ENCODE measurements around the gene TLX2.

Gene TLX2

DNA sequence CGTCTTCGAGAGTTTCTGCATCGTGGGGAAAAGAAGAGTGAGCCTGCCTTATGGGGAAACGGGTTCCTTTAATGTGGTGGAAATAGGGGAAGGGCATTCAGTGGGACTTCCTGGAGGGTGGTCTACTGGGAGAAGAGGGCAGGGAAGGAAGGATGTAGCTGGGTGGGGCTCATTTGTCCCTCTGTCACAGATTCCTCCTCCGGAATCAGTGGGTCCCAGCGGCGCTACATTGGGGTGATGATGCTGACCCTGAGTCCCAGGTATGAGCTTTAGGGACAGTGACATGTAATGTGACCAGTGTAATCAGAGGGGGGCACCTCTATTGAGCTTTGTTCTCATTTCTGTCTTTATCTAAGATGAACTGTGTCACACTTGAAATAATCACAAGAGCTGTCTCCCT is 17.4 kb downstream of the TLX2 start:
- H3K4me3 ChIP-seq (ENCODE audit: low read depth, low read length) = no peak overlapping the region

GRCh38 chr2:74532222-74532621 is 18.0 kb downstream of the TLX2 start:
- no peak overlapping the region for H3K4me3 ChIP-seq (ENCODE audit: low read depth, low read length)

DNA sequence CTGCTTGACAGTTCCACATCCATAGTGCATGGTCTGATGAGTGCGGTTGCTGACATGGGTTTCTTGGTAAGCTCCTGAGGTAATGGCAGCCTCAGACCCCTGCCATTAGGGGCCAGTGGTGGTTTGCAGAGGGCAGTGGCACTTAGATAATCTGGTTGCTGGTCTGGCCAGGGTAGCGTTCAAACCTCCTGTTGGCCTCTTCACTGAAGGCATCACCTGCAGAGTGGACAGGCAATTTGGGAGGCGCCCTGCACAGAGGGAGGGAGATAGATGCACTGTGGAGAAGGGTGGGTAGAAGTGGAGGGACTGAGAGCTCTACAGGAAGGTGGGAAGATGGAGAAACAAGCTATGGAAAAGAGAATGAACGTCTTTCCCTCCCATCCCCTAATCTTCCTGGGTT is 19.2 kb downstream of the TLX2 start:
- no peak overlapping the region for H3K4me3 ChIP-seq (ENCODE audit: low read depth, low read length)

- no peak overlapping the region for H3K4me3 ChIP-seq (ENCODE audit: low read depth, low read length)
These were observed 20.2 kb downstream of the TLX2 start for GRCh38 chr2:74534411-74534810.

DNA sequence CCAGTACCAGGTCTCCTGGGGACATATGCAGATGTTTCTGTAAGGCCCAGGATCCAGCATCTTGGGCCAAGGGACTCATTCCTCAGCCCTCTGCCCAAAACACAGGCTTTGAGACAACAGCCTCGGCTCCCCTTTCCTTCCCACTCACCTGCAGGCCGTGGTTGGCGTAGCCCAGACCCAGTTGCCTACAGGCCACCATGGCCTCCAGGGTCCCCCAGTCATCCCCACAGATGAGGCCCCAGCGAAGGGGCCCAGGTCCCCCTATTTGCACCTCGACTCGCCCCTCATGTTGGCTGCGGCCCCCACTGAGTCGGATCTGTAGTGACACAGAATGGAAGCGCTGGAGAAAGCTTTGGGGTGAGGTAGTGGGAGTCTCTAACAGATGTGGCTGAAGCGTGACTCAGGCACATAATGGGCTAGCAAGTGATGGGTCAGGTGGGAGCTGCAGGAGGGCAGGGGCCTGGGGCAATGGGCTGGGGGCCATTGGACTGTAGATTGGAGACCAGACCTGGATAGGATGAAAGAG is 21.3 kb downstream of the TLX2 start:
- H3K4me3 ChIP-seq (ENCODE audit: low read depth, low read length) = no peak overlapping the region

- H3K4me3 ChIP-seq (ENCODE audit: low read depth, low read length) = no peak overlapping the region
These were observed 22.1 kb downstream of the TLX2 start for GRCh38 chr2:74536166-74536950.

- no peak overlapping the region for H3K4me3 ChIP-seq (ENCODE audit: low read depth, low read length)
These were observed 22.9 kb downstream of the TLX2 start for GRCh38 chr2:74537140-74537539.

GRCh38 chr2:74538881-74539339 is 24.7 kb downstream of the TLX2 start:
- H3K4me3 ChIP-seq (ENCODE audit: low read depth, low read length) = no peak overlapping the region

GRCh38 chr2:74540291-74540690 is 26.0 kb downstream of the TLX2 start:
- H3K4me3 ChIP-seq (ENCODE audit: low read depth, low read length) = no peak overlapping the region

DNA sequence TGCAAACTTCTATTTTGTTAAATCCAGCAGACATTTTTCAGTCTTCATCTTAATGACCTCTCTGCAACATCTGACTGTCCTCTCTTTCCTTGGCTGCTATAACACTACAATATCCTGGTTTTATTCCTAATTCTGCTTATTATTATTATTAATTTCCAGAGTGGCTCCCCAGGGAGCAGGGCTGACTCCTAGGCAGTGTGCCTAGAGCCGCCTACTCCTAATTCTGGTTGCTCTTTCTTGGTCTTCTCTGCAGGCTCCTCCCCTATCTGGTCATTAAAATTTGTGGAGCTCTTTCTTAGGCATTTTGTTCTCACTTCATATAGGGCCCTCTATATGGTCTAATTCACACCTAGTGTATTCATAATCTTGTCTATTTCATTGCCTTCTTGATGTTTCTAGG is 28.7 kb downstream of the TLX2 start:
- no peak overlapping the region for H3K4me3 ChIP-seq (ENCODE audit: low read depth, low read length)

DNA sequence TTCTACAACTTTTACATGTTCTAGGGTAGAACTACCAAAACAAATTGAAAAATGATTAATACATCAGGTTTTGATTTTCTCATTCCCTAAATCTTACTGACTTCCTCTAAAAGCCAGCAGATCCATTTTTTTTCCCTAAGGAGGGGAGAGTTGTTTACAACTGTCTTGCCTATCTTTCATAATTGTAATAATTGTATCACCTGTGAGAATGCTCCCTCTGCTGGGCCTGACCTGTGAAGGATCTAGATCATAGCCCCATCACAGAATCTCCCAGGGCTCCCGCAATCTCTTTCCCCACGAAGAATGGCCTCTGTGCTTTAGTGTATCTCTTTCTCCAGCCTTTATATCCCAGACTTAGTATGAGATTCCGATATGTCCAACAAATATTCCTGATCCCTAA is 30.4 kb downstream of the TLX2 start:
- H3K4me3 ChIP-seq (ENCODE audit: low read depth, low read length) = no peak overlapping the region

GRCh38 chr2:74546004-74546403 is 31.8 kb downstream of the TLX2 start:
- H3K4me3 ChIP-seq (ENCODE audit: low read depth, low read length) = no peak overlapping the region

DNA sequence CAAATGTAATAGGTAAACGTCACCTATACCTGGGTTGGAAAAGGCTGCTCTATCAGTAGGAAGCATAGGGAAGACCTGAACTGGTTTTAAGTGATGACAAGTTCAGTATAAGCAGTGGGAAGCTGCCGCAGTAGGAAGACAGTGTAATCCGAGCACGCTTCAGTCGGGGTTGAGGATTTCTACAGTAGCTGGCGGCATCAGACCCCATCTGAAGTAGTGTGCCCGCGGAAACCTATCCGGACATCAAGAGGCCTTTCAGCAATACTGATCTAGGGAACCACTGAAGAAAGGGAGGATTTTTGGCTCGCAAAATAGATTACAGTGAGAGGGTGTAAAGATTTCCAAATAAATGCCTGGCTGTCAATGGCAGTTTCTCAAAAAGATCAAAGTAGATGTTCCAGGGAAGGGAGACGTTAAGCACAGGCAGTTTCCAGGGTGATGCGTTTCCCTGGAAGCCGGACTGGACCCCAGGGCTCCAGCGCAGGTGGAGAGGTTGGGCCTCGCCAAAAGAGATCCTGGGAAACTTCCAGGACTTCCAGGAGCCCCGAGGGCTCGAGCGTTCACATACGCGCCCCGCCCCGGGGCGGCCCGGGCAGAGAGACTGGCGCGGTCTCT is 34.1 kb downstream of the TLX2 start:
- peak overlapping the region; percentile 69 for H3K4me3 ChIP-seq (ENCODE audit: low read depth, low read length)

- peak overlapping the region; percentile 69 for H3K4me3 ChIP-seq (ENCODE audit: low read depth, low read length)
These were observed 34.9 kb downstream of the TLX2 start for GRCh38 chr2:74548900-74549826.

GRCh38 chr2:74550231-74550630 is 36.0 kb downstream of the TLX2 start:
- no peak overlapping the region for H3K4me3 ChIP-seq (ENCODE audit: low read depth, low read length)

- H3K4me3 ChIP-seq (ENCODE audit: low read depth, low read length) = no peak overlapping the region
These were observed 37.3 kb downstream of the TLX2 start for GRCh38 chr2:74551530-74551929.

DNA sequence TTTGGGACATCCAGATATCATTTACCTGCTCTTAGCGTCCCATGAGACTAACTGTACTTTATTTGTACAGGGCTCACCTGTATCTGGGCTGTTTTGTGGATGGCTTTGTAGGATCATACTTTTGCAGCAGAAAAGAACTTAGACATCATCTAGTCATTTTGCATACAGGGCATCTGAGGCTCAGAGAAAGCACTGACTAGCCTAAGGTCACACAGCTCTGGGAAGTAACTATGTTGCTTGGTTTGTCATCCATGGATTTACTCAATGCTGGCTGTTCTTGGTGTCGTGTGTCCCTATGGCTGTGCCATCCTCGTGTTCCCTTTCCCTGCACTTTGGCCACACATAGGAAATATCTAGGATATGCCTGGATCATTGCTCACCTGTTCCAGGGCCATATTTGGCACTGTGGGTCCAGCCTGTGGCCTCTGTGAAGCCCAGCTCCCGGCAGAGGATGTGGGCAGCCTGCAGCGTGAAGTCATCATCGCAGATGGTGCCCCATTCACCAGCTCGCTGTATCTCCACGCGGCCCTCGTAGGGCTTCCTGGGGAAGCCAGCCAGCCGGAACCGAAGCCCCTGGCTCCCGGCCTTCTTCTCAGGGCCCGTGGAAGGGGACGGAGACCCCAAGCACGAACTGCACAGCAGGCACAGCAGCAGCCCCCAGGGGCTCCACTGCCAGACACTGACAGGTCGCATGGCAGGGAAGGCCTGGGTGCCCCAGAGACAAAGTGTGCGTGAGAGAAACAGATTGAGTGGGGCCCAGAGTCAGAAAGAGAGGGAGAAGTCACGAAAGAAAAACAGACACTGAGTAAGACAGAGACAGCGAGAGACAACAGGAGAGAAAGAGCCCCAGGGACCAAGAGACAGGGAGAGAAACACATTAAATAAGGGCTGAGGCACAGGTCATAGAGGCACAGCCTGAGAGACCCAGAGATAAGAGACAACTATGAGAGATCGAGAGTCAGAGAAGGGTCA is 38.0 kb downstream of the TLX2 start:
- H3K4me3 ChIP-seq (ENCODE audit: low read depth, low read length) = no peak overlapping the region

DNA sequence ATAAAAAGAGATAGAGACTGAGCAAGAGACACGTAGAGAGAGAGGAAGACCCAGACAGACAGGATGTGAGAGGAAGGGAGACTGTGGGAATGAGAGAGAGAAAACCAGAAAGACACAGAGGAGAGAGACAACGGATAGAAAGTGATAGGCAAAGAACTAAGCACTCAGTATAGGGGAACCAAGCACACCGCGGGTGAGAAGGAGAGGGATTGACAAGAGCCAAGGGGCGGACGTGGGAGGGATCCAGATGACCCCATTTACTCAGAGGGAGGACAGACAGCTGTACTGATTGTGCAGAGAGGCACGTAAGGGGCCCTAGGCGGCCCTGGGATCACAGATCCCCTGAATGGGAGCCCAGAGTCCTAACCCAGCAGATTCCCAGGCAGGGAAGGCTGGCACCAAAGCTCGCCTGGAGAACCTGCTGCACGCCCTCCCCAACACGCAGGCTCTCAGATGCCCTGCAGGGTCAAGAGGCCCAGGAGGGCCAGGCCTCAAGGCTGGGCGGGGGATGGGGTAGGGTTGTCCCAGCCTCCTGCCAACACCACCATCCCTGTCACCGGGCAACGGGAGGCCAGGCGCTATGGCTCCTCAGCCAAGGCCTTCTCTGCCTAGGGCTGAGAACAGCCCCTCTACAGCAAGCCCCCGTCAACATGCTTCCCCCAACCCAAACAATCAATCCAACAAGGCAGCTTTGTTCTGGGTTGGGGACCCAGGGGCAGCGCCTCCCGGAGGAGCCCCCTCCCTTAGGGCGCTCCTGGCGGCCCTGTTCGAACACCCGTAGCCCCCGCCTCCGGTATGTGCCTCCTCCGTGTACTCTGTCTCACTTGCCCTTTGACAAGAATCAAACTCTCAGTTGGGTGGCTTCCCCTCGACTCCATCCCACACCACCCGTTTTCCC is 38.9 kb downstream of the TLX2 start:
- peak overlapping the region; percentile 88 for H3K4me3 ChIP-seq (ENCODE audit: low read depth, low read length)
